Measurements from ENCODE around the gene ANKS1B. TPM values are rescaled to one million over a fixed set of nuclear protein-coding genes. Genes with fewer than 3 reads are reported as not detected.

ANKS1B gene
- total and polyA plus RNA-seq, 4 experiments from 2014 or later, result 0.28 to 0.55 TPM; not detected in 2

DNA sequence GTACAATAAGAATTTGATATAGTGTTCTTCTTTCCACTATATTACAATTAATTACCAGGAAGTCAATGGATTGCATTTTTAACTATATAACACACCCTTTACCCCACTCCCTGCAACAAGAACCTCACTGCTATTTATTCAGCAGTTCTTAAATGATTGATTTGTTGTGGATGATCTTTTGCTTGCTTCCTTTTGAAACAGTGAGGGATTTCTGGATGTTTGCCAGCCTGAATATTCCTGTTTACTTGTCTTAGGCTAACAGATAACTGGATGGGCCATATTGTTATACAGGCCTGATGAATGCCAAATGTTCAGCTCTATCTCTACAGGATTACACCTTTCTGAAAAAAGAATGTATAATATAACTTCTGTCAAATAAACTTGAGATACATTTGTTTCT, 842.1 kb downstream of the ANKS1B start:
- ChIA-PET CTCF (ENCODE audit: partially characterized antibody) (no interaction called here), POLR2A (ENCODE audit: partially characterized antibody) (no interaction called here)
- Mint-ChIP-seq H3K4me1 (no peaks in the 10 kb centered on the region), H3K9me3 (peaks cover 6 to 36% (median 11%) of the 10 kb centered on the region in 8 donors), H3K27ac (no peak overlapping the region), H3K4me3 (no peak overlapping the region), H3K27me3 (no peaks in the 10 kb centered on the region), H3K36me3 (no peaks in the 10 kb centered on the region)
- H3K27ac ChIP-seq (ENCODE audit: low read depth, low read length), result no peak overlapping the region
- no peak for DNase-seq
- intact Hi-C loops (cut with micrococcal nuclease), result no loop called here
- no peaks in the 10 kb centered on the region for H3K9me3 ChIP-seq (ENCODE audit: control insufficient read depth in 1 of 2, low read length in 2 of 2)
- no peaks in the 10 kb centered on the region for H3K36me3 ChIP-seq (ENCODE audit: insufficient read depth, low read length)
- H3K27me3 ChIP-seq (ENCODE audit: insufficient read depth, low read length), result no peaks in the 10 kb centered on the region
- H3K4me3 ChIP-seq (ENCODE audit: low read length in 2 of 2), result no peak overlapping the region
- no peaks in the 10 kb centered on the region for H3K4me1 ChIP-seq (ENCODE audit: insufficient read depth, low read length)

DNA sequence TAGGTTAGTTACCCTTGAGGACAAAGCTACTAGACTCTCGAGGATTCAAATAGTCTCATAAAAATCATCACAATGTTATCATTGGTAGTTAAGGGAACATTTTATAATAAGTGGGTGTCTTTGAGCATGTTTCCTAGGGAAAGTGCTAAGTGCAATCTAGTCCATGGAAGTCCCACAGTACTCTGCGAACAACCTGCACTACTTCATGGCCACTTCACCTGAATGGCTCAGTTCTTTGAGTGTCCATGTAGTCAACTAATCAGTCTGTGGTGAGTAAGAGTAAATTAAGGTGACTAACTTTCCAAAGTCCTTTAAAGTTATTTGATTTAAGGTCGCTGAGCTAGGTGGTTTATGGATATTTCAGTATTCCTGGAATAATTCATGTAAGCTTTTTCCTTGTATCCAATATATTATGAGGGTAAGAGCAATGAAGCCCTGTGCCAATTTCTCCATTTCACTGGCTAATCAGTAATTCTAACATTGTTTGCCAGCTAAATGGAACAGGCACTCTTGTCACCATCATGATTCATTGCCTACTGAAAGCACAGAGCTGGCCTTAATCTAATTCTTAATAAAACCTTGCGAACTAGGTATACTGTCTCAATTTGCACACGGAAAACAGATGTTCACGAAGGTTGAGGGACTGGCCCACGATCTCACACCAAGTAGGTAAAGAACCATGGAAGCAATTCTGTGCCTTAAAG, 844.6 kb downstream of the ANKS1B start:
- Histone ChIP-seq H3K36me3 (ENCODE audit: insufficient read depth, low read length) (no peaks in the 10 kb centered on the region), H3K4me3 (ENCODE audit: low read length in 2 of 2) (no peak overlapping the region), H3K27ac (ENCODE audit: low read depth, low read length) (no peak overlapping the region), H3K9me3 (ENCODE audit: control insufficient read depth in 1 of 2, low read length in 2 of 2) (no peaks in the 10 kb centered on the region), H3K4me1 (ENCODE audit: insufficient read depth, low read length) (no peaks in the 10 kb centered on the region), H3K27me3 (ENCODE audit: insufficient read depth, low read length) (no peaks in the 10 kb centered on the region)
- intact Hi-C loops (cut with micrococcal nuclease), result no loop called here
- H3K9me3 Mint-ChIP-seq, result peaks cover 6 to 35% (median 11%) of the 10 kb centered on the region in 8 donors
- no peak overlapping the region for H3K27ac Mint-ChIP-seq
- H3K36me3 Mint-ChIP-seq, result no peaks in the 10 kb centered on the region
- no peaks in the 10 kb centered on the region for H3K4me1 Mint-ChIP-seq
- no peaks in the 10 kb centered on the region for H3K27me3 Mint-ChIP-seq
- CTCF ChIA-PET (ENCODE audit: partially characterized antibody), result no interaction called here
- DNase-seq, result no peak
- POLR2A ChIA-PET (ENCODE audit: partially characterized antibody), result no interaction called here
- H3K4me3 Mint-ChIP-seq, result no peak overlapping the region

DNA sequence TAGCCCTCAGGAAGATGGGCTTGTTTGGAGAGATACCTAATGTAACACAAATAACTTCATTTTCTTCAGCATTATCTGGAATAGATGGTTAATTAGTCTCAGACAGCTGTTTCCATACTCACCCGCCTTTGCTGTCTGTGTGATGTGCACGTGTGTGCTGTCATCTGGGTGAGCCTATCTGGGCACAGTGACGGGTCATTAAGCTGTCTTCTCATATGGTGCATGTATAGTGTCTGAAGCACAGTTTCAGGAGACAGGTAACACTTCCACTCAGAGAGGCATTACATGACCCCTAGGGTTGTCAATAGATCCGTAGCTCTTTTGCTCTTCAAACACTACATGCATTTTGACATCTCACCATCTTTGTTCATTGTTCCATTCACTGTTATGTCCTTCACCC, 846.3 kb downstream of the ANKS1B start:
- intact Hi-C loops (cut with micrococcal nuclease), result no loop called here

DNA sequence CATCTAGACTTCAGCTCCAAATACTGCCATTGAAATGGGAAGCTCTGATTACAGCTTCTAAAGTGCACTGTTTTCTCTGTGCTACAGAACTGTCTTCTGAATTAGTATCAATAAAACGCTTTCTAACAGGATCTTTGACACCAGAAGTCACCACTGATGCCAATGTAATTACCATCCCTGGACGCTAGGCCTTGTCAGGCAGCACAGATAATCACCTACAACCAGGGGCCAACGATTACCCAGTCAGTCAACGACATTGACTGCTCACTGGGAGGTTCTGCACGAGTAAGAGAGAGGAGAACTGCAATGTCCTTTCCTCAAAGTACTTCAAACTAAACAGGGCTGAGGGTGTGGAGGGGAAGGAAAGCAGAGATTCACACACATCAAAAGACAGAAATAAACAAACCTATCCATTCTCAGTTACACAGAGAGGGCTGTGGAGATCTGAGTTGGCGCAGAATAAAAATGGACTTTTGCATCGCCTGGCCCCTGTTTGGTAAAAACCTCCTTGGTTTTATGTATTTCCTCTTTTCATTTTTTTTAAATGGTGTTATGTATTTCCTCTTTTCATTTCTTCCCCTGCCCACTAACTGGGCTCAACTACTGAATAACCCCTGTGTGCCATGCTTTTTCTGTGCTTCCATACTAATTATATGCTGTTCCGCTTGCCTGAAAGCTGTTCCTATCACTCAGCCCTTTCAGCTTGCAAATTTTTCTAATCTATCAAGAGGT, 847.4 kb downstream of the ANKS1B start:
- Histone ChIP-seq H3K36me3 (ENCODE audit: insufficient read depth, low read length) (no peaks in the 10 kb centered on the region), H3K27me3 (ENCODE audit: insufficient read depth, low read length) (no peaks in the 10 kb centered on the region), H3K4me3 (ENCODE audit: low read length in 2 of 2) (no peak overlapping the region), H3K4me1 (ENCODE audit: insufficient read depth, low read length) (no peaks in the 10 kb centered on the region), H3K9me3 (ENCODE audit: control insufficient read depth in 1 of 2, low read length in 2 of 2) (no peaks in the 10 kb centered on the region), H3K27ac (ENCODE audit: low read depth, low read length) (no peak overlapping the region)
- no peaks in the 10 kb centered on the region for H3K4me1 Mint-ChIP-seq
- POLR2A ChIA-PET (ENCODE audit: partially characterized antibody), result no interaction called here
- no peak for DNase-seq
- no peak overlapping the region for H3K27ac Mint-ChIP-seq
- intact Hi-C loops (cut with micrococcal nuclease), result no loop called here
- no peaks in the 10 kb centered on the region for H3K36me3 Mint-ChIP-seq
- peaks cover 0 to 15% (median 7%) of the 10 kb centered on the region in 8 donors for H3K9me3 Mint-ChIP-seq
- CTCF ChIA-PET (ENCODE audit: partially characterized antibody), result no interaction called here
- H3K4me3 Mint-ChIP-seq, result no peak overlapping the region
- no peaks in the 10 kb centered on the region for H3K27me3 Mint-ChIP-seq

More for the DNA sequence above, 846.3 kb downstream of the ANKS1B start:
- Histone ChIP-seq H3K36me3 (ENCODE audit: insufficient read depth, low read length) (no peaks in the 10 kb centered on the region), H3K27ac (ENCODE audit: low read depth, low read length) (no peak overlapping the region), H3K4me1 (ENCODE audit: insufficient read depth, low read length) (no peaks in the 10 kb centered on the region), H3K4me3 (ENCODE audit: low read length in 2 of 2) (no peak overlapping the region), H3K27me3 (ENCODE audit: insufficient read depth, low read length) (no peaks in the 10 kb centered on the region), H3K9me3 (ENCODE audit: control insufficient read depth in 1 of 2, low read length in 2 of 2) (no peaks in the 10 kb centered on the region)
- Mint-ChIP-seq H3K27me3 (no peaks in the 10 kb centered on the region), H3K9me3 (peaks cover under 1 to 25% (median 8%) of the 10 kb centered on the region in 8 donors), H3K36me3 (no peaks in the 10 kb centered on the region), H3K4me1 (no peaks in the 10 kb centered on the region), H3K27ac (no peak overlapping the region), H3K4me3 (no peak overlapping the region)
- no peak for DNase-seq
- POLR2A ChIA-PET (ENCODE audit: partially characterized antibody), result no interaction called here
- CTCF ChIA-PET (ENCODE audit: partially characterized antibody), result no interaction called here

DNA sequence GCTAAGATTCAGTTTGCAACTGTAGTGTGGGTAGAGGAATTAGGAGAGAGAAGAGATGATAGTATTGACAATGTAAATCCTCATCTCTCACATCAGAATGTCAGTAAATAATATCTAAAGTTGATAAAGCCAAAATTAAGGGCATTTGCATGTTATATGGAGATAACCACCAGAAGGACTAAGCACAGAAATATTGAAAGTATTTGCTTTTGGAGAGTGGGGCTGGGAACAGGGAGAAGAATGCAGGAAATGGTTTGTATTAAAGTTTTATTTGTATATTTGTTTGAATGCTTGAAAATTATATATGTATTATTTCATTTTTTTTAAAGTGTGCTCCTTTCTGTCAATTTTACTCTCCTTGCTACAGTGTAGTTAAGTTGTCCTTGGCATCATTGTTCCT, 848.2 kb downstream of the ANKS1B start:
- CTCF ChIA-PET (ENCODE audit: partially characterized antibody), result no interaction called here
- POLR2A ChIA-PET (ENCODE audit: partially characterized antibody), result no interaction called here
- Mint-ChIP-seq H3K9me3 (peaks cover 0 to 8% (median 1%) of the 10 kb centered on the region in 8 donors), H3K27me3 (no peaks in the 10 kb centered on the region), H3K4me1 (no peaks in the 10 kb centered on the region), H3K4me3 (no peak overlapping the region), H3K36me3 (no peaks in the 10 kb centered on the region), H3K27ac (no peak overlapping the region)
- no peak overlapping the region for H3K4me3 ChIP-seq (ENCODE audit: low read length in 2 of 2)
- H3K4me1 ChIP-seq (ENCODE audit: insufficient read depth, low read length), result no peaks in the 10 kb centered on the region
- no peaks in the 10 kb centered on the region for H3K27me3 ChIP-seq (ENCODE audit: insufficient read depth, low read length)
- H3K36me3 ChIP-seq (ENCODE audit: insufficient read depth, low read length), result no peaks in the 10 kb centered on the region
- no peaks in the 10 kb centered on the region for H3K9me3 ChIP-seq (ENCODE audit: control insufficient read depth in 1 of 2, low read length in 2 of 2)
- H3K27ac ChIP-seq (ENCODE audit: low read depth, low read length), result no peak overlapping the region
- no peak for DNase-seq
- intact Hi-C loops (cut with micrococcal nuclease), result no loop called here

DNA sequence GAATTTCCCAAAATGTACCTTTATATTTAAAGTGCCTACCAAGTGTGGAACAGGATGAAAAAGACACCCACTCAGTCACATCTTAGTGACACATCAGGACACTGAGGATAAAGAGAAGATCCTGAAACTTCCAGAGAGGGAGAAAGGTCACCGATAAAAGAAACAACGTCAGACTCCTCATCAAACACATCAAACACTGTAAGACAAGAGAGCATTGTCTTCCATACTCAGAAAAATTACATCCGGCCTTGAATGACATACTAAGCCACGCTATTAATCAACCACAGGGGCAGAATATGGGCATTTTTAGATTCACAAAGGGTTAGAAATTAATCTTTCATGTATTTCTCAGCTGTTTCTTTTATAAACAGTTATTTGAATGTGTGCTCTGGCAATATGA, 849.4 kb downstream of the ANKS1B start:
- Histone ChIP-seq H3K9me3 (ENCODE audit: control insufficient read depth in 1 of 2, low read length in 2 of 2) (no peaks in the 10 kb centered on the region), H3K4me3 (ENCODE audit: low read length in 2 of 2) (no peak overlapping the region), H3K36me3 (ENCODE audit: insufficient read depth, low read length) (no peaks in the 10 kb centered on the region), H3K27ac (ENCODE audit: low read depth, low read length) (no peak overlapping the region), H3K27me3 (ENCODE audit: insufficient read depth, low read length) (no peaks in the 10 kb centered on the region), H3K4me1 (ENCODE audit: insufficient read depth, low read length) (no peaks in the 10 kb centered on the region)
- CTCF ChIA-PET (ENCODE audit: partially characterized antibody), result no interaction called here
- Mint-ChIP-seq H3K9me3 (peaks cover 0 to 5% (median 0%) of the 10 kb centered on the region in 8 donors), H3K4me3 (no peak overlapping the region), H3K27ac (no peak overlapping the region), H3K4me1 (no peaks in the 10 kb centered on the region), H3K36me3 (no peaks in the 10 kb centered on the region), H3K27me3 (no peaks in the 10 kb centered on the region)
- POLR2A ChIA-PET (ENCODE audit: partially characterized antibody), result no interaction called here
- intact Hi-C loops (cut with micrococcal nuclease), result no loop called here
- DNase-seq, result no peak

DNA sequence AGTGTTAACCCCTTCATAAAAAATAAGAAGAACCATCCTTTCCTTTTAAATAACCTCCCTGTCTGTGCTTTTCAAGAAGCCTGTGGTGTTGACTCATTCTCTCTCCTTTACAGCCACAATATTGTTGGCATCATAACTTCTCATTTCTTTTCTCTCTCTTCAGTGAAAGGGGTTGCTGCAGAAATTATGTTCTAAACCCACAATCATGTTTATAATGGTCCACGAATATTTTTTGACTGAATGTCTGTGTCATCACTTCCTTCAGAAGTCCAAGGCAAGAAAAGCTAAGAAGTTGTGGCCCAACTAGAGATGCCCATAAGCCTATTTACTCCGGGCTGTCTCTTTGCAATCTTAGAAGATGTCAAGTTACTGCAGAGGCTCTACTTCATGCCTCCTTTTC, 851.3 kb downstream of the ANKS1B start:
- no peaks in the 10 kb centered on the region for H3K27me3 Mint-ChIP-seq
- no peak overlapping the region for H3K27ac Mint-ChIP-seq
- Histone ChIP-seq H3K4me1 (ENCODE audit: insufficient read depth, low read length) (no peaks in the 10 kb centered on the region), H3K36me3 (ENCODE audit: insufficient read depth, low read length) (no peaks in the 10 kb centered on the region), H3K27me3 (ENCODE audit: insufficient read depth, low read length) (no peaks in the 10 kb centered on the region), H3K27ac (ENCODE audit: low read depth, low read length) (no peak overlapping the region), H3K9me3 (ENCODE audit: control insufficient read depth in 1 of 2, low read length in 2 of 2) (no peaks in the 10 kb centered on the region), H3K4me3 (ENCODE audit: low read length in 2 of 2) (no peak overlapping the region)
- no peak for DNase-seq
- ChIA-PET POLR2A (ENCODE audit: partially characterized antibody) (no interaction called here), CTCF (ENCODE audit: partially characterized antibody) (no interaction called here)
- H3K9me3 Mint-ChIP-seq, result peaks cover 0 to 5% (median 0%) of the 10 kb centered on the region in 8 donors
- intact Hi-C loops (cut with micrococcal nuclease), result no loop called here
- H3K36me3 Mint-ChIP-seq, result no peaks in the 10 kb centered on the region
- H3K4me1 Mint-ChIP-seq, result no peaks in the 10 kb centered on the region
- H3K4me3 Mint-ChIP-seq, result no peak overlapping the region

Data from CD4-positive, alpha-beta memory T cell (primary cell).